Endothelial cell of umbilical vein (primary cell): ENCODE results near the gene BRD2. TPM values are rescaled to one million over a fixed set of nuclear protein-coding genes. Genes with fewer than 3 reads are reported as not detected.

Source experiments
- BruUV-seq: library from RNA; stranded (reverse); fragments of 400-500 nt; replicated peaks from 2 replicates; lab custom pipeline; 2021; lab: Mats Ljungman, UMichigan
- CTCF ChIA-PET: fragments of 300-600, 350-600 bp; sonication (Branson Sonifier 250); formaldehyde crosslinking; loops from one replicate; lab custom pipeline; 2021; ENCODE audit warnings: antibody characterized with exemption, inconsistent platforms; lab: Charles Lee
- POLR2A ChIA-PET: fragments of 300-600, 350-600 bp; sonication (Branson Sonifier 250); formaldehyde crosslinking; loops from one replicate; lab custom pipeline; 2021; ENCODE audit warnings: antibody characterized with exemption, inconsistent platforms; lab: Charles Lee
- DNase-seq: peaks from one replicate; pipeline ENCODE4 v3.0.0-alpha.2; 2011; ENCODE audit warnings: low read depth, low spot score
- FAIRE-seq: peaks from 2 replicates; lab custom pipeline; 2011; peaks lifted over from hg19 to GRCh38; lab: Jason Lieb, UNC
- H2AFZ ChIP-seq: 2 replicates; pipeline ENCODE4 v1.6.0; 2012; ENCODE audit warnings: low read depth, low read length, control low read depth, inconsistent platforms
- H3K27ac ChIP-seq: 2 replicates; pipeline ENCODE4 v1.5.1; 2011; ENCODE audit warnings: low read depth, mild to moderate bottlenecking, control low read depth, low read length, moderate library complexity; ENCODE audit not compliant: insufficient read depth
- H3K27me3 ChIP-seq, 2 experiments: 2 replicates each; pipeline versions ENCODE4 v1.6.0 to v1.6.1; 2011; ENCODE audit warnings: low read length in 2 of 2, mixed read lengths in 1 of 2; ENCODE audit not compliant: control insufficient read depth in 2 of 2, insufficient read depth in 2 of 2
- H3K36me3 ChIP-seq, 2 experiments: 2 replicates in 1 of 2; 3 replicates in 1 of 2; pipeline ENCODE4 v1.5.1; 2011; ENCODE audit warnings: low read length in 2 of 2, mild to moderate bottlenecking in 1 of 2, moderate library complexity in 1 of 2; ENCODE audit not compliant: control insufficient read depth in 2 of 2, insufficient read depth in 2 of 2; ENCODE audit errors: extremely low read depth in 1 of 2
- H3K4me1 ChIP-seq: 3 replicates; pipeline ENCODE4 v1.5.1; 2011; ENCODE audit warnings: mild to moderate bottlenecking, low read length; ENCODE audit not compliant: control insufficient read depth, insufficient read depth; ENCODE audit errors: extremely low read depth
- H3K4me2 ChIP-seq: 2 replicates; pipeline ENCODE4 v1.6.1; 2011; ENCODE audit warnings: low read length, control low read depth, mixed read lengths; ENCODE audit not compliant: insufficient read depth
- H3K4me3 ChIP-seq, 3 experiments: fragments of 200-600 bp in 1 of 3; sonication (generic), shearing (Covaris generic) in 1 of 3; replicated peaks in 1 of 3; 2 replicates each; pipeline ENCODE4 v1.5.1; 2011 to 2016; ENCODE audit warnings: control low read depth in 3 of 3, low read length in 3 of 3, mild to moderate bottlenecking in 2 of 3, inconsistent platforms in 1 of 3, low read depth in 1 of 3, moderate library complexity in 1 of 3; ENCODE audit not compliant: insufficient read depth in 1 of 3
- H3K79me2 ChIP-seq: 2 replicates; pipeline ENCODE4 v1.6.0; 2012; ENCODE audit warnings: low read length, inconsistent platforms; ENCODE audit not compliant: control insufficient read depth, insufficient read depth
- H3K9ac ChIP-seq: replicated peaks from 2 replicates; pipeline ENCODE3; 2011; ENCODE audit warnings: low read length, control low read depth; ENCODE audit not compliant: insufficient read depth; ENCODE audit errors: extremely low read depth
- H3K9me1 ChIP-seq: replicated peaks from 3 replicates; pipeline ENCODE4 v1.6.0; 2011; ENCODE audit warnings: mild to moderate bottlenecking, low read length; ENCODE audit not compliant: control insufficient read depth, insufficient read depth; ENCODE audit errors: extremely low read depth
- H3K9me3 ChIP-seq: replicated peaks from 2 replicates; pipeline ENCODE4 v1.5.1; 2012; ENCODE audit warnings: low read length, inconsistent platforms; ENCODE audit not compliant: control insufficient read depth, insufficient read depth
- H4K20me1 ChIP-seq: replicated peaks from 2 replicates; pipeline ENCODE3; 2011; ENCODE audit warnings: mild to moderate bottlenecking, low read length; ENCODE audit not compliant: control insufficient read depth, insufficient read depth; ENCODE audit errors: extremely low read depth
- CTCF ChIP-seq, 2 donors: IDR thresholded peaks; 1 replicate in 1 of 2; 2 replicates in 1 of 2; pipeline ENCODE4 v1.5.1; 2011; ENCODE audit warnings: low read length in 2 of 2, mild to moderate bottlenecking in 2 of 2, moderate library complexity in 2 of 2, control low read depth in 1 of 2, inconsistent platforms in 1 of 2, low read depth in 1 of 2; ENCODE audit not compliant: insufficient read depth in 1 of 2; ENCODE audit errors: extremely low read depth in 1 of 2
- EZH2 ChIP-seq: IDR thresholded peaks from 2 replicates; pipeline ENCODE4 v1.6.1; 2012; ENCODE audit warnings: borderline replicate concordance, low read depth, mild to moderate bottlenecking, moderate library complexity, low read length, inconsistent platforms; ENCODE audit not compliant: severe bottlenecking
- FOS ChIP-seq: IDR thresholded peaks from 2 replicates; pipeline ENCODE4 v1.6.1; 2011; ENCODE audit warnings: mild to moderate bottlenecking, low read length, moderate library complexity, borderline replicate concordance; ENCODE audit not compliant: insufficient read depth
- GATA2 ChIP-seq: IDR thresholded peaks from 2 replicates; pipeline ENCODE4 v1.7.0; 2011; ENCODE audit warnings: low read depth, mild to moderate bottlenecking, moderate library complexity, mixed read lengths, low read length; ENCODE audit not compliant: insufficient read length, insufficient read depth
- JUN ChIP-seq: IDR thresholded peaks from 2 replicates; pipeline ENCODE4 v1.6.1; 2011; ENCODE audit warnings: borderline replicate concordance, low read depth; ENCODE audit not compliant: insufficient read length, insufficient read depth
- MAX ChIP-seq: IDR thresholded peaks from 2 replicates; pipeline ENCODE4 v1.6.1; 2011; ENCODE audit not compliant: insufficient read depth, insufficient read length
- MYC ChIP-seq: IDR thresholded peaks from one replicate; pipeline ENCODE4 v1.6.1; 2011; ENCODE audit warnings: mild to moderate bottlenecking, low read depth, low read length
- POLR2A ChIP-seq: IDR thresholded peaks from 2 replicates; pipeline ENCODE4 v1.6.1; 2012; ENCODE audit warnings: low read depth, mild to moderate bottlenecking, control low read depth, low read length
- POLR2AphosphoS5 ChIP-seq: IDR thresholded peaks from 2 replicates; pipeline ENCODE4 v1.6.1; 2012; ENCODE audit warnings: low read depth, mild to moderate bottlenecking, control low read depth, low read length, moderate library complexity; ENCODE audit not compliant: insufficient read depth
- dilution Hi-C: fragments of 300-500 bp; cut with MboI; formaldehyde crosslinking; loops from one replicate; pipeline ENCODE4 v1.15.0; 2019; ENCODE audit warnings: low sequenced_read_pairs; ENCODE audit not compliant: extremely low pct_ligation_motif_present
- intact Hi-C: fragments of 100-400 bp; cut with micrococcal nuclease; formaldehyde crosslinking; loops from one replicate; pipeline ENCODE4 v1.10.0; 2022
- polyA plus RNA-seq, 4 experiments: library from polyadenylated mRNA; depleted of rRNA in 3 of 4; stranded (reverse) in 3 of 4; unstranded in 1 of 4; fragments of >200 nt; gene quantifications; 2 replicates each; pipeline versions ENCODE4 v1.2.1 to v1.2.3, GENCODE V29; 2011 to 2012; ENCODE audit warnings: missing spikeins in 1 of 4
- total RNA-seq: library from RNA; stranded (reverse); gene quantifications from 2 replicates; pipeline ENCODE4 v1.2.3, GENCODE V29; 2021

Gene BRD2
- total and polyA plus RNA-seq, 2 donors (not counting 3 experiments of a cell fraction or from before 2014, with no cell fraction given): 131 to 197 TPM

- TF ChIP-seq POLR2AphosphoS5 (no peak), FOS (no peak), CTCF (IDR thresholded peaks at IDR 0.05; ENCODE audit: extremely low read depth in 1 of 2, insufficient read depth in 1 of 2, low read depth in 1 of 2, low read length in 2 of 2) (no peak), POLR2A (no peak), EZH2 (no peak), JUN (no peak), MYC (no peak), GATA2 (no peak), MAX (no peak)
- H3K36me3 ChIP-seq: peaks cover 54 to 61% of the 10 kb centered on the region in 2 experiments
- no peak overlapping the region for H2AFZ ChIP-seq
- FAIRE-seq (no peak), DNase-seq (no peak)
- no peak overlapping the region for H3K4me3 ChIP-seq
- no peaks in the 10 kb centered on the region for H3K27me3 ChIP-seq
- H3K4me1 ChIP-seq: peaks cover 16% of the 10 kb centered on the region
- H3K9me1 ChIP-seq: no peaks in the 10 kb centered on the region
- POLR2A ChIA-PET: interaction anchor here (1.0 kb wide), 1 partner anchor 11 kb away, joined by 3 read pairs; no protein-coding TSS in a partner anchor
- H3K27ac ChIP-seq: no peak overlapping the region
- H4K20me1 ChIP-seq: peaks cover 33% of the 10 kb centered on the region
- no peak overlapping the region for H3K9ac ChIP-seq
- intact Hi-C loops: loop anchor here (10.0 kb wide), 1 partner anchor 438 kb away; the partner anchor contains the start of genes CUTA and PHF1
- CTCF ChIA-PET: interaction anchor here (1.3 to 13.7 kb wide), 3 partner anchors 8 to 44 kb away, joined by 3 to 187 read pairs (median 181); no protein-coding TSS in a partner anchor
- dilution Hi-C loops: no loop called here
- no peaks in the 10 kb centered on the region for H3K9me3 ChIP-seq
- BruUV-seq: no TSS peak
- no peak overlapping the region for H3K4me2 ChIP-seq
- peaks cover 75% of the 10 kb centered on the region for H3K79me2 ChIP-seq
These were observed 8.1 kb downstream of the BRD2 start for GRCh38 chr6:32976334-32977069.
